HCT116 (cell line): ENCODE measurements around the gene SMYD3. TPM values are rescaled to one million over a fixed set of nuclear protein-coding genes. Genes with fewer than 3 reads are reported as not detected.

Experiments
- ATAC-seq: fragments of 200-7000 bp; cut with Tn5 transposase; 2 replicates; pipeline ENCODE4 v1.9.1; 2020; ENCODE audit warnings: mild to moderate bottlenecking, moderate library complexity
- BruUV-seq: library from RNA; stranded (reverse); fragments of 400-500 nt; replicated peaks from 2 replicates; lab custom pipeline; 2021; lab: Mats Ljungman, UMichigan
- CTCF ChIA-PET: fragments of 300-600 bp; sonication (Branson Sonifier 250); formaldehyde crosslinking; loops from one replicate; lab custom pipeline; 2021; ENCODE audit warnings: antibody characterized with exemption; lab: Charles Lee
- POLR2A ChIA-PET: fragments of 300-600, 350-600 bp; sonication (Branson Sonifier 250); formaldehyde crosslinking; loops from one replicate; lab custom pipeline; 2021; ENCODE audit warnings: antibody characterized with exemption; lab: Charles Lee
- RAD21 ChIA-PET, 2 experiments: fragments of 300-600 bp; sonication (Branson Sonifier 250); formaldehyde crosslinking; loops; one replicate each; lab custom pipeline; 2023; ENCODE audit warnings: low total read pairs in 2 of 2; ENCODE audit not compliant: uncharacterized antibody in 2 of 2, unreplicated experiment in 2 of 2, low non-redundant PET in 1 of 2; lab: Charles Lee
- DNase-seq: peaks from one replicate; pipeline ENCODE4 v3.0.0-alpha.2; 2010; ENCODE audit warnings: low read depth, low spot score
- H2AFZ ChIP-seq: fragments of 200-600 bp; shearing (Covaris generic), sonication (generic); 2 replicates; pipeline ENCODE4 v1.6.1; 2017; ENCODE audit warnings: low read depth, mixed run types, mixed read lengths, antibody characterized with exemption, low read length; ENCODE audit not compliant: poor library complexity, severe bottlenecking
- H3K27ac ChIP-seq: 2 replicates; pipeline ENCODE4 v1.5.1; 2012; ENCODE audit warnings: low read depth, low read length
- H3K27me3 ChIP-seq: fragments of 200-600 bp; sonication (generic); 2 replicates; pipeline ENCODE4 v1.6.1; 2016; ENCODE audit warnings: mixed run types, low read length, mixed read lengths; ENCODE audit not compliant: insufficient read depth
- H3K36me3 ChIP-seq, 2 experiments: fragments of 200-500 bp in 1 of 2; fragments of 200-600 bp in 1 of 2; sonication (Bioruptor generic) in 1 of 2; sonication (generic) in 1 of 2; 2 replicates each; pipeline versions ENCODE4 v1.5.1 to v1.6.1; 2014 to 2016; ENCODE audit warnings: low read length in 2 of 2, inconsistent platforms in 1 of 2, mixed read lengths in 1 of 2, mixed run types in 1 of 2; ENCODE audit not compliant: insufficient read depth in 2 of 2, control insufficient read depth in 1 of 2
- H3K4me1 ChIP-seq, 2 experiments: fragments of 200-600 bp in 1 of 2; sonication (generic) in 1 of 2; 2 replicates each; pipeline versions ENCODE4 v1.5.1 to v1.6.1; 2012 to 2017; ENCODE audit warnings: low read length in 2 of 2, inconsistent platforms in 1 of 2, mild to moderate bottlenecking in 1 of 2, mixed read lengths in 1 of 2, mixed run types in 1 of 2, moderate library complexity in 1 of 2; ENCODE audit not compliant: insufficient read depth in 2 of 2, control insufficient read depth in 1 of 2
- H3K4me2 ChIP-seq: fragments of 200-600 bp; sonication (generic); 2 replicates; pipeline ENCODE4 v1.6.1; 2017; ENCODE audit warnings: mixed run types, low read length, mixed read lengths
- H3K4me3 ChIP-seq, 2 experiments: fragments of 200-600 bp in 1 of 2; sonication (generic) in 1 of 2; replicated peaks in 1 of 2; 2 replicates each; pipeline ENCODE4 v1.5.1; 2011 to 2016; ENCODE audit warnings: low read length in 2 of 2, control low read depth in 1 of 2, low read depth in 1 of 2, mild to moderate bottlenecking in 1 of 2, mixed read lengths in 1 of 2, mixed run types in 1 of 2
- H3K79me2 ChIP-seq: fragments of 200-600 bp; sonication (generic); 2 replicates; pipeline ENCODE4 v1.6.1; 2017; ENCODE audit warnings: mild to moderate bottlenecking, mixed run types, low read length, moderate library complexity, mixed read lengths; ENCODE audit not compliant: insufficient read depth
- H3K9ac ChIP-seq: fragments of 200-600 bp; sonication (generic); 2 replicates; pipeline ENCODE4 v1.6.1; 2016; ENCODE audit warnings: low read length, mixed read lengths
- H3K9me2 ChIP-seq: fragments of 200-600 bp; sonication (generic), shearing (Covaris generic); 2 replicates; pipeline ENCODE4 v1.6.1; 2017; ENCODE audit warnings: mixed run types, mild to moderate bottlenecking, moderate library complexity; ENCODE audit not compliant: insufficient read depth
- H3K9me3 ChIP-seq, 2 experiments: fragments of 200-500 bp in 1 of 2; fragments of 200-600 bp in 1 of 2; sonication (Bioruptor generic) in 1 of 2; sonication (generic) in 1 of 2; 2 replicates each; pipeline ENCODE4 v1.6.1; 2014 to 2017; ENCODE audit warnings: low read length in 2 of 2, mixed read lengths in 2 of 2, inconsistent platforms in 1 of 2, low read depth in 1 of 2, mild to moderate bottlenecking in 1 of 2, mixed run types in 1 of 2, moderate library complexity in 1 of 2; ENCODE audit not compliant: control insufficient read depth in 1 of 2, insufficient read depth in 1 of 2
- H4K20me1 ChIP-seq: fragments of 200-600 bp; sonication (generic), shearing (Covaris generic); 2 replicates; pipeline ENCODE4 v1.6.1; 2017; ENCODE audit warnings: mixed run types, mild to moderate bottlenecking, moderate library complexity; ENCODE audit not compliant: insufficient read depth
- CTCF ChIP-seq, 3 experiments: fragments of 200-600 bp in 1 of 3; sonication (generic) in 1 of 3; IDR thresholded peaks in 2 of 3; conservative IDR thresholded peaks in 1 of 3; 2 replicates each; pipeline ENCODE4 v1.5.1; 2012 to 2017; ENCODE audit warnings: low read depth in 2 of 3, low read length in 2 of 3, antibody characterized with exemption in 1 of 3, borderline replicate concordance in 1 of 3, control low read depth in 1 of 3, mild to moderate bottlenecking in 1 of 3, mixed read lengths in 1 of 3, mixed run types in 1 of 3, moderate library complexity in 1 of 3; ENCODE audit not compliant: insufficient read depth in 1 of 3
- POLR2AphosphoS5 ChIP-seq: IDR thresholded peaks from 2 replicates; pipeline ENCODE4 v1.6.1; 2011; ENCODE audit warnings: mild to moderate bottlenecking, low read depth, low read length, moderate library complexity
- RAD21 ChIP-seq: IDR thresholded peaks from 2 replicates; pipeline ENCODE4 v1.6.1; 2012; ENCODE audit warnings: low read depth, mild to moderate bottlenecking
- SRF ChIP-seq: IDR thresholded peaks from 2 replicates; pipeline ENCODE4 v1.6.1; 2012; ENCODE audit warnings: low read depth
- intact Hi-C: fragments of 100-400 bp; cut with micrococcal nuclease; formaldehyde crosslinking; loops from 2 replicates; pipeline ENCODE4 v1.10.0; 2022
- total RNA-seq: library from RNA; stranded (reverse); gene quantifications from one replicate; pipeline ENCODE4 v1.2.1, GENCODE V29; 2021; ENCODE audit not compliant: unreplicated experiment

SMYD3 gene
- total RNA-seq, 1 experiment from 2014 or later = 33.6 TPM

GRCh38 chr1:246450611-246451251, 56.3 kb downstream of the SMYD3 start:
- intact Hi-C loops = loop anchor here (1.0 to 10.0 kb wide), 4 partner anchors 166 to 1297 kb away; no protein-coding TSS in a partner anchor

More at GRCh38 chr1:246450611-246451251, 56.3 kb downstream of the SMYD3 start:
- peak; percentile 76 for ATAC-seq
- RAD21 ChIA-PET = no interaction called here
- TF ChIP-seq RAD21 (peak; percentile 86), CTCF (IDR thresholded peaks at IDR 0.05 in 2 of 3, conservative IDR thresholded peaks at IDR 0.05 in 1 of 3; ENCODE audit: borderline replicate concordance in 1 of 3, insufficient read depth in 1 of 3, low read depth in 2 of 3, low read length in 2 of 3) (peak; percentile 48 to 65 (median 61); a peak in 4 of 6 replicates), POLR2AphosphoS5 (no peak), SRF (peak; percentile 50)
- TF ChIP-seq, all 23 proteins: peak for 3
- CTCF ChIA-PET = interaction anchor here (0.7 kb wide), 1 partner anchor 562 kb away, joined by 4 read pairs; no protein-coding TSS in a partner anchor
- Histone ChIP-seq H4K20me1 (no peaks in the 10 kb centered on the region), H2AFZ (no peak overlapping the region), H3K9me3 (no peaks in the 10 kb centered on the region), H3K4me2 (no peak overlapping the region), H3K9ac (no peak overlapping the region), H3K4me1 (no peaks in the 10 kb centered on the region), H3K9me2 (no peaks in the 10 kb centered on the region), H3K4me3 (no peak overlapping the region), H3K36me3 (no peaks in the 10 kb centered on the region), H3K79me2 (no peaks in the 10 kb centered on the region), H3K27ac (no peak overlapping the region), H3K27me3 (no peaks in the 10 kb centered on the region)
- BruUV-seq = no TSS peak
- DNase-seq = peak; percentile 12
- POLR2A ChIA-PET = no interaction called here
